NCI-H774 (cell line): ENCODE measurements around the gene C10orf120.
A peak's percentile ranks its signal among the peaks of the same experiment; 100 is the strongest.

Experiments
- DNase-seq: peaks from one replicate; lab custom pipeline; 2025; lab: John Stamatoyannopoulos, UW

Gene C10orf120

GRCh38 chr10:122660696-122661095, 39.0 kb downstream of the C10orf120 start:
- DNase-seq, result no peak

DNA sequence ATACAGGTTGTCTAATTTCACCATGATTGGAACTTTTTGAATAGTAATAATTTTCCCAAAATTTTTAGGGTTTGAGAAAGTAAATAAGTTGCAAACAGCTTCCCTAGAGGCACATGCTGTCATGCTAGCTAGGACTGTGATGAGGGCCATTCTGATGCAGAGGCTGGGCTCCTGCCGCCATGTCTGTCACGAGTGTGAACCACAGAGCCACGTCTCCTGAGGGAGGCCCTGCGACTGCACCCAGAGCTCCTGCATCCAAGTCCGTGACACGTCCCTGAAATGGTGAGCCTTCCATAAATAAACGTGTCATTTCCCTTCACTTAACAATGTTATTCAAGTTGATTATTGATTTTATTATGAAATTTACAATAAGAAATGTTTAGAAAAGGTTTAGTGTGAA, 40.0 kb downstream of the C10orf120 start:
- DNase-seq, result no peak

DNA sequence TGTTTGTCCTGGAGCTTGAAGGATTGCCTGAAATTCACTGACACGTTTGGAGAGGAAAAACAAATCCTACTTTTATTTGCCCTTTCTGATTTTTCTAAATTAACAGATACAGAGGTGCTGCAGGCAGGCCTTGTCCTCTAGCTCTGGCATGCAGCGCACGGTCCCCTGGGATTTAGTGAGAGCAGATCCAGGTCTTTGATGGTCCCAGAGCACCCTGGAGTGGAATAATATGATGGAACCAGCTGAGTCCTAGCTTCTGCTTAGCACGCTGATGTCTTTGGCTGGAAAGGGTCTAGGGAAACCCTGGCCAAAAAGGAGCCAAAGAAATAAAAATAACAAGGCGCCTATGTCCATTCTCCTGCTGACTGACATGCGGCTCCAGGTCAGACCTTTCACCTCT, 40.5 kb downstream of the C10orf120 start:
- DNase-seq, result no peak

GRCh38 chr10:122658356-122659049, 41.1 kb downstream of the C10orf120 start:
- no peak for DNase-seq

- no peak for DNase-seq
These were observed 41.9 kb downstream of the C10orf120 start for GRCh38 chr10:122657729-122658128.

DNA sequence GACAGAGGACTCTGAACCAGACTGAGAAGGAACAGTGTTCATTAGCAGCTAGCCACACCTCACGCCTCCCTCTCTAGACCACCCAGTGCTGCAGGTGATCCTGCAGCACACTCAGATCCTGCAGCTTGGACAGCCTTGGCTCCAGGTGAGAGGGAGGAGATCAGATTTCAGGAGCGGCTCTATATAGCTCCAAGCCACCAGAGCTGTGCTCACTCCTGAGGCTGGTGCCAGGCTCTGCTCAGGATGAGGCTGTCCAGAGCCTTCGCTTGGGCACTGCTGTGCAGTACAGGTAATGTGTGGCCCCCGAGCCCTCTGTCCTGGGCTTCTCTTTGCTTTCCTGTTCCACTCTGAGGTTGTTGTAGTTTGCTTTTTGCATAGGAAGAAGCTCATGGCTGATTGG, 42.4 kb downstream of the C10orf120 start:
- DNase-seq, result no peak

GRCh38 chr10:122656741-122657140, 42.9 kb downstream of the C10orf120 start:
- no peak for DNase-seq

GRCh38 chr10:122656308-122656705, 43.3 kb downstream of the C10orf120 start:
- DNase-seq, result no peak

GRCh38 chr10:122655524-122656307, 43.9 kb downstream of the C10orf120 start:
- no peak for DNase-seq

DNA sequence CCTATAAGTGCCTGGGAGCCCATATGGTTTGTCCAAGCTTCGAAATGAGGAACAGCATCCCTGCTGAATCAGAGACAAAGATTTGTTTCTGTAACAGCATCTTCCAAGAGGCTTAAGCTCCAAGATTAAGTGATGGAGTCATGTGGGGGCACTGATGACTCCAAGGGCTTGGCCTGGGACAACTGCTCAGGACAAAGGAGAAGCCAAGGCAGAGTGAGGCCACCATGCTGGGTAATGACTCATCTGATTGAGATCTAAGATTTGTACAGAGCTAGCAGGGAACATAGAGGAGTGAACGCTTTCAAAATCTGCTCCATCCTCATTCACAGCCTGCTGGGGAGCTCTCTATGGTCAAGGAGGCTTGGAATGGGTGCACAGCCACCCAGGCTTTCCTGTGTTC, 49.3 kb downstream of the C10orf120 start:
- no peak for DNase-seq

DNA sequence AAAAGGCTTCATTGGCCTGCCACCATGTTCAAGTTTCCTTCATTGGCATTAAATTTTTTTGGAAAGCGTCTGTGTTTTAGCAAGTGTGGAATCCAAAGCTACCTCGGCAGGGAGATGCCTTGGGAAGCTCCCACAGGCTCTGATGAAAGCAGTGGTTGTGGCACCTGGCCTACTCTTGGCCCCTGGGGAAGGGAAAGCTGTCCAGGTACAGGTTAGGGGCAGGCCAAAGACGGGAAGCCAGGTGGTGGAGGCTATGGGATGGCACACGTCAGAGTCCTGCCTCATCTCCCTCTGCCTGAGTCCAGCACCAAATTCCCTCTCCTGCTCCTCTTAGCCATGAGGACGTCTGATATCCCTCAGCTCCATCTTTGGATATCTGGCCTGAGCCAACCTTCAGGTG, 49.7 kb downstream of the C10orf120 start:
- DNase-seq, result no peak

GRCh38 chr10:122648599-122649428, 50.8 kb downstream of the C10orf120 start:
- peak; percentile 6 for DNase-seq
